Endothelial cell (in vitro differentiated cells): ENCODE results near the gene TTC23. TPM values are rescaled to one million over a fixed set of nuclear protein-coding genes. Genes with fewer than 3 reads are reported as not detected.

Experiments used
- DNase-seq: peaks from one replicate; pipeline ENCODE4 v3.0.0; 2021; ENCODE audit warnings: low spot score
- H3K27ac Mint-ChIP-seq: one replicate; pipeline ENCODE4 v1.8.0; 2021; ENCODE audit warnings: mixed read lengths, inconsistent platforms; ENCODE audit not compliant: unreplicated experiment
- H3K27me3 Mint-ChIP-seq: one replicate; pipeline ENCODE4 v1.8.0; 2021; ENCODE audit warnings: mild to moderate bottlenecking, moderate library complexity, mixed read lengths, inconsistent platforms; ENCODE audit not compliant: unreplicated experiment
- H3K36me3 Mint-ChIP-seq: one replicate; pipeline ENCODE4 v1.8.0; 2021; ENCODE audit warnings: mild to moderate bottlenecking, low read depth, mixed read lengths, inconsistent platforms; ENCODE audit not compliant: unreplicated experiment
- H3K4me1 Mint-ChIP-seq: one replicate; pipeline ENCODE4 v1.8.0; 2021; ENCODE audit warnings: mild to moderate bottlenecking, mixed read lengths, inconsistent platforms; ENCODE audit not compliant: unreplicated experiment
- H3K4me3 Mint-ChIP-seq: one replicate; pipeline ENCODE4 v1.8.0; 2021; ENCODE audit warnings: mild to moderate bottlenecking, mixed read lengths, inconsistent platforms; ENCODE audit not compliant: unreplicated experiment
- H3K9me3 Mint-ChIP-seq: one replicate; pipeline ENCODE4 v1.8.0; 2021; ENCODE audit warnings: mixed read lengths, inconsistent platforms; ENCODE audit not compliant: unreplicated experiment
- total RNA-seq: library from RNA; stranded (reverse); fragmentation: NEBNext Ultra II Directional; extraction: Animal tissue kit (Norgen Biotek cat#: 25700); gene quantifications from one replicate; pipeline ENCODE4 v1.2.1, GENCODE V29; 2021; ENCODE audit not compliant: unreplicated experiment
- TF ChIP-seq, protein P1 (sequence below): fragments of 200-600 bp; sonication (generic); IDR thresholded peaks from one replicate; pipeline ENCODE4 v1.5.0; 2021; ENCODE audit warnings: antibody characterized with exemption; ENCODE audit not compliant: unreplicated experiment

TTC23 gene
- total RNA-seq, 1 donor from 2014 or later, result 24.3 TPM

DNA sequence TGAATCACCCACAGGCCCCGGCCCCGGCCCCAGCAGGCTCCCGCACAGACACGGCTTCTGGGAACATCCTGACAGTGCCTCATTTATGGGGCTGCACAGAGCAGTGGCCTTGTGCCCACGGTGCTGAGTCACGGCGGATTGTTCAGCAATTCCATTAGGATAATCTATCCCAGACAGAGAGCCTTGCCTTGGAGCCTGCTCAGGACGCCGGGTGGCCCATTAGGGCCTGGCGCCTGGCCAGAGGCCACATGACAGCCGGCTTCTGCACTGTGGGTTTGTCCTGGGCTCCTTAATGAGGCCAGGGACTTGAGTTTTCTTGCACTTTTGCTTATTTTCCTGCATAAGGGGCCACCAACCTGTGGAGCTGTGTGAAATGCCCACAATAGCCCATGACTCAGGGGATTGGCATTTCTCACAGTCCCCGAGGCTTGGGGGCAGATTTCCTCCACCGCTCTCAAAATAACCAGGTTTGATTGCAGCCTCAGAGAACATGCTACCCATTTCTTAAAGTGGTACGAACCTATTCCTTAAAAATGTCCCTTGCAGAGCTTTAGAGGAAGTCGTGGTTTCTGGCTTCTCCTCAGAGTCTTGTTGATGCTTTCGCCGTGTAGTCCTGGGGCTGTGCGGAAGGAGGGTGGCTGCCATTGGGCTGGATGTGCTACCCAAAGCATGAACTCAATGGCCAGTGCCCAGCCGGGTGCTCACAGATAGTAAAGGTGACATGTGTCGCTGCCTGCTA lies 125.5 kb downstream of the TTC23 start:
- Mint-ChIP-seq H3K9me3 (no peaks in the 10 kb centered on the region), H3K4me1 (peaks cover 29% of the 10 kb centered on the region), H3K4me3 (no peak overlapping the region), H3K36me3 (no peaks in the 10 kb centered on the region), H3K27ac (peak overlapping the region; percentile 57), H3K27me3 (no peaks in the 10 kb centered on the region)
- peak; percentile 47 for DNase-seq
- TF ChIP-seq, protein P1, sequence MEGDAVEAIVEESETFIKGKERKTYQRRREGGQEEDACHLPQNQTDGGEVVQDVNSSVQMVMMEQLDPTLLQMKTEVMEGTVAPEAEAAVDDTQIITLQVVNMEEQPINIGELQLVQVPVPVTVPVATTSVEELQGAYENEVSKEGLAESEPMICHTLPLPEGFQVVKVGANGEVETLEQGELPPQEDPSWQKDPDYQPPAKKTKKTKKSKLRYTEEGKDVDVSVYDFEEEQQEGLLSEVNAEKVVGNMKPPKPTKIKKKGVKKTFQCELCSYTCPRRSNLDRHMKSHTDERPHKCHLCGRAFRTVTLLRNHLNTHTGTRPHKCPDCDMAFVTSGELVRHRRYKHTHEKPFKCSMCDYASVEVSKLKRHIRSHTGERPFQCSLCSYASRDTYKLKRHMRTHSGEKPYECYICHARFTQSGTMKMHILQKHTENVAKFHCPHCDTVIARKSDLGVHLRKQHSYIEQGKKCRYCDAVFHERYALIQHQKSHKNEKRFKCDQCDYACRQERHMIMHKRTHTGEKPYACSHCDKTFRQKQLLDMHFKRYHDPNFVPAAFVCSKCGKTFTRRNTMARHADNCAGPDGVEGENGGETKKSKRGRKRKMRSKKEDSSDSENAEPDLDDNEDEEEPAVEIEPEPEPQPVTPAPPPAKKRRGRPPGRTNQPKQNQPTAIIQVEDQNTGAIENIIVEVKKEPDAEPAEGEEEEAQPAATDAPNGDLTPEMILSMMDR, result no peak

DNA sequence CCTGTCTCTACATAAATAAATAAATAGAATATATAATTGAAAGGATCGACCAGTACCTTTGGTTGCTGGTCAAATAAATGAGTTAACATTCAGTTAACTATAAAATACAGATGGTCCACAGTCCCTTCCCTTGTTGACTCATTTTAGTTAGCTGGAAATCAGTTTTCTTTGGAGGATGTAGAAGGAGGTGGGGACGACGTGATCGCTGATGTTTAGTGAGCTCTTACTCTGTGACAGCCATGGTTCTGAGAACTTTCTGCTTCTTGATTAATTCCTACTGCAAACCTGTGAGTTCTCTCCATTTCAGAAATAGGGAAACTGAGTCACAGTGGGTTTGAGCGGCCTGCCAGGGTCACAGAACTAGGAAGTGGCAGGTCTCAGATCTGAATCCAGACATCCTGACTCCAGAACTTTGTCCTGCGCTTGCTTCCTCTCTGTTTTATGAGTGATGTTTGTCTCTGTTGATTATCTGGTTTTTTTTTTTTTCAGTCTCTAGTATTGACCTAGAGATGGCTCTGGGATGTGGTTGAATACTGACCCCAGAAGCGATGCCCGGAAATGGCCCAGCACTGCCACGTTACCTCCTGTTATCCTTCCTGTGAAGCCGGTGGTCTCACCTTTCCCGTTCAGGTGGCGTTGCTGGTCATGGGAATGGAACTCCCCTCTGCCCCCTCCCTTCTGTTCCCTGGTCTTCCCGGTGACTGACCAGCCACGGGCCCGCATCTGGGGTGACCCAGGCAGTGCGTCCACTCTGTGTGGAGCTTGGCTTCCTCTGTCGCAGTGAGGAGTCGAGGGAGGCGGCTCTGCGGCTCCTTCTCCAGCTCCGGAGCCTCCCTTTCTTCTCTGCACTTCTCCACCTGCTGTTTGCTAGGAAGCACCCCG lies 126.3 kb downstream of the TTC23 start:
- H3K4me3 Mint-ChIP-seq, result no peak overlapping the region
- TF ChIP-seq, protein P1, result no peak
- H3K36me3 Mint-ChIP-seq, result no peaks in the 10 kb centered on the region
- H3K4me1 Mint-ChIP-seq, result peaks cover 29% of the 10 kb centered on the region
- no peaks in the 10 kb centered on the region for H3K9me3 Mint-ChIP-seq
- DNase-seq, result no peak
- peak overlapping the region; percentile 18 for H3K27ac Mint-ChIP-seq
- H3K27me3 Mint-ChIP-seq, result no peaks in the 10 kb centered on the region

DNA sequence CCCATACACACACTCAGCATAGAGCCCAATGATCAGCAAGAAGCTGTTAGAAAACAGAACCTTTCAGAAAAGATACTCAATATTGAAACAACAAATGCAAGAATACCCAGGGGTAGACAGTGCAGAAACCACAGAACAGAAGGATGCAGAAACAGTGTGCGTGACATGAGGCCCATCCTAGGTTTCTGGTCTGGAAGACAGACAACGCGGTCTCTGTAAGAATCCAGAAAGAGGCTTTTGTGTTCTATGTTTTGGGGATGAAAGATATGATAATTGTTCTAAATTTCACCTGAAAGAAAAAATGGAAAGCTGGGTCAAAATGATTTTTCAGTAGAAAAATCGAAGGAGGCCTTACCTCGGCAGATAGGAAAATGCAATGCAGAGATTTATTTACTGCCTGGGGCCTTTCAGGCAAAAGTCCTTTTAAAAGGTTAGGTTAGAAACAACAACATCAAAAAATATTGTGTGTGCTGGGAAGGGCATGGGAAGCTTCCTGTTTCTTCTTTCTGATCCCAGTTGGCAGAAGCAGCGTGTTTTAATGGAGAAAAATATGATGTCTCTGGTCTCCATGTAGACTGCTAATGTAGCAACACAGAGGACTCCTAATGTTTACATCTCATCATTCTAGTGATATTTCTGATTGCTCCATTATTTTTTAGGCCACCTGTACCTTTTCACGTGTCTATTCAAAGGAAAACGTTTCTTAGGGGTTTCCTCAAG lies 127.5 kb downstream of the TTC23 start:
- no peaks in the 10 kb centered on the region for H3K36me3 Mint-ChIP-seq
- no peaks in the 10 kb centered on the region for H3K27me3 Mint-ChIP-seq
- no peak overlapping the region for H3K27ac Mint-ChIP-seq
- TF ChIP-seq, protein P1, result no peak
- no peak for DNase-seq
- H3K9me3 Mint-ChIP-seq, result no peaks in the 10 kb centered on the region
- peaks cover 32% of the 10 kb centered on the region for H3K4me1 Mint-ChIP-seq
- H3K4me3 Mint-ChIP-seq, result no peak overlapping the region

DNA sequence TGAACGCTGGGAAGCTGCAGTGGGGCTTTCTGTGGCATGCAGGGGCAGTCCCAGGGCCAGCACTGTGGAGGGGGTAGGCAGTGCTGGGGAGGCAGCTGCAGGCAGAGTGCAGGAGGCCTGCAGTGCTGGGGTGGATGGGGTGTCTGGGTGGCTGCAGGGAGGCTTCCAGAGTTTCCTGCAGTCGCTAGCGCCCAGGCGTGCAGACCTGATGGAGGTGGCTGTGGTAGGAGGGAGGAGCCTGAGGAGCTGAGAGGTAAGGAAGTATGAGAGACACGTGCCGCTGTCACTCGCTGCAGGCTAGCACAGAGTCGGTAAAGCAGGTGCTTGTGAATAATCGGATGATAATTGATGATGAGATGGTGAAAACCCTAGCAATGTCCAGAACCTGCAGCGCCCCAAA lies 128.2 kb downstream of the TTC23 start:
- no peak for DNase-seq
- Mint-ChIP-seq H3K4me3 (no peak overlapping the region), H3K36me3 (no peaks in the 10 kb centered on the region), H3K27ac (no peak overlapping the region), H3K4me1 (peaks cover 32% of the 10 kb centered on the region), H3K9me3 (no peaks in the 10 kb centered on the region), H3K27me3 (no peaks in the 10 kb centered on the region)
- TF ChIP-seq, protein P1, result no peak
